Activated naive CD4-positive, alpha-beta T cell (primary cell): Measurements from ENCODE around the gene ZNF407.

Experiments used
- DNase-seq, 4 experiments: peaks; one replicate each; lab custom pipeline; 2025; lab: John Stamatoyannopoulos, UW

The ZNF407 gene

DNA sequence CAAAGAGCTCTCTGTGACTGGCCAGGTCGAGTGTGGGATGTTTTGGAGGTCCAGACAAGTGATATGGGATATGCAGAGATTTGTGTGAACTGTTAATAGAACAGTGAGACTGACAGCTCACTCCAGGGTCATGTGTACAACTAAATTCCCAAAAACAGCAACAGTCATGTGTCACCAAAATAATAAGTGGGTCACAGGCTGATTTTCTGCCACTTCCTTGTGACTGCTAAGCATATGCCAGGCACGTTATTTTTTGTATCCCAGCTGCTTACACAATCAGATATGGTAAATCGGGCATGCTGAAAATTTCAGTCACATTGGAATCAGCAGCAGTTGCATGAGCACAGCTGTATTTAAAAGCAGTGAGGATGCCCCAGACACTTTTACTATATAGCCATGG lies 412.6 kb downstream of the ZNF407 start:
- no peak for DNase-seq

DNA sequence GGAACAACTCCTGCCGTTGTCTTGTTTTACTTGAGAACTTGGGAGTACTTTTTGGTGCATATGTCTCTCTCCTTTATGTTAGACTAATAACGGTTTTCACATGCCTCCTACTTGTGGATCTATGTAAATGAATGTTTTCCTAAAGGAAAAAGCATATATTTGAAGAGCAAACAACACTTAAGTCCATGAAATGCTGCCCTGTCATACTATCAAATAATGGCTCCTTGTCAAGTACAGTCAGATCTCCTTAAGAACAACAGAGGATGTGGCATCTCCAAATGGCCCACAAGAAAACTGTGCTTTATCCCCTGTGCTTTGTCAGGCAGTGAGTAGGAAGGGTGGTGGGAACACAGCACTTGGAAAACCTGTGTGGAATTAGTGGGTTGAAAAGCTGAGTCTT lies 413.0 kb downstream of the ZNF407 start:
- no peak for DNase-seq

DNA sequence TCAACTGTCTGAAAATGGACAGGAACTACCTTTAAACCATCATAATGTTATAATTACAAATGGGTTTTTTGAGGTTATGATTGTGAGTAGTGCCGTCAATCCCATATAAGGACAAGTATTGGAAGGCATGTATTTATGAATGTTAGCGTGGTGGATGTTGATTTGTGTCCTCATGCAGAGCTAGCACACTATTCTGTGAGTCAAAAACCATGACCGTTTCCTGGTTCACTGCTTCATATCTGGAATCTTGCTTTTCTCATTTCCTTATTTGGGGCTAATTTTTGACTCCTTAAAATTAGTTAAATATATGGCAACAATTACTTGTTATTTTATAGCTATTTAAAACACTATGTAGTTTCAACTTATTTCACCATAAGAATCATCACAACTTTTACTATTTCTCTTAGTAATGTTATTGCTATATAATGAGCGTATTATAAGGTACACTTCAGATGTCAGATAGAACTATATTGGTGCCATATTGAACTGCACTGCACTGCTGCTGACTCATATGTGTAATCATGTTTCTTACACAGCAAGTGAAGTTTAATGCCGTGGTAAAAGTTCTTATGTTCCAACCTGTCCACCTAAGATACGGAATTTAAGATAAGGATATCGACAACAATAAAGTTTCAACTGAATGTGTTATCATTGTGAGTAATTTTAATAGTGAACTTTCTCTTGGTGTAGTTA lies 418.5 kb downstream of the ZNF407 start:
- DNase-seq = no peak

DNA sequence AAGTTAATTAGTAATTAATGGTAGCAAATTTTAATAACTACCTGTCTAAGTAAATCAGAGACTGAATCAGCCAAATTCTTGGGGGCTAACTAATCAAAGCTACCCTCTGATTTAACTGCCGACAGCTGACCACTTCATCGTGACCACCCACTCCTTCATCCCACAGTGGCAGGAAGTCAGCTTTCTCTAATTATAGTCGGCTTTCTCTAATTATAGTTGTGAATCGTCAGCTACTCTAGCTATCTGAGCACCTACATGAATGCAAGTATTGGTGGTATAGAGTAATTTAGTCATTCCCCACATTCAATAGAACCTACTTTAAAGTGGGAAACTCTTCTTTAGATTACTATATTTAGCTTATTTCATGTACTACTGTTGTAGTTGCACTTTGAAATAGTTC lies 425.8 kb downstream of the ZNF407 start:
- DNase-seq = no peak

DNA sequence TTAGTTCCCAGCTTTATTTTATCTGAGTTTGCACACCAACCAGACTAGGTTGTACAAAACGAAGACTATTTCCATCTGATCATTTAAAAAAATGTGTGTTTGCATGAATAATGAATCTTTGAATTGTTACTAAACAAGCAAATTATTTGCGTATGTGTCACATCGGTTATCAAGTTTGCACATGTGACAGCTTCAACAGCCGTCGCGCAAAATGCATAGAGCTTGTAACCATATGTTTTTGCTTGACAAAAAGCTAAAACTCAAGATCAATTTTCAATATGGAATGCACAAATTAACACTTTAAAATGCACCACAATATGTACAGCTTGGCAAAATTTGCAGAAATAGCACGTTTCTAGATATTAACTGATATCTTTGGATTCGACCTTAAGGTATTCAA lies 427.2 kb downstream of the ZNF407 start:
- DNase-seq = no peak

DNA sequence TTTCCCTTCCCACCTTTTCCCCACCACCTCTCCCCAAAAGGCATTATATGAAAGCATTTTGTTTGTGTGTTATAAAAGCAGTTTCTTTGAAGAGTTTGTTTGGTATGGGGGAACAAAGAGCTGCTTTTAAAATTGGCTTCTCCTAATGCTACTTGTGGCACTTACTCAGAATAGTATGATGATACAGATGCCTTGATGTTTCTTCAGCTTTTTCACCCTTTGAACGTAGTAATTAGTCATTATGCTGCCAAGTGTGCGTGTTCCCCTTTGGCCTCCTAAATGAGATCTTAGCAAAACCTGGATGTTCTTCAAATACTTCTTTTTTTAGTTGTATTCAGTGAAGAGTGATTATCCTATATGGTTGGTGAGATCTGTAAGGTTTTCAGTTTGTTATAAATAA lies 427.9 kb downstream of the ZNF407 start:
- no peak for DNase-seq

DNA sequence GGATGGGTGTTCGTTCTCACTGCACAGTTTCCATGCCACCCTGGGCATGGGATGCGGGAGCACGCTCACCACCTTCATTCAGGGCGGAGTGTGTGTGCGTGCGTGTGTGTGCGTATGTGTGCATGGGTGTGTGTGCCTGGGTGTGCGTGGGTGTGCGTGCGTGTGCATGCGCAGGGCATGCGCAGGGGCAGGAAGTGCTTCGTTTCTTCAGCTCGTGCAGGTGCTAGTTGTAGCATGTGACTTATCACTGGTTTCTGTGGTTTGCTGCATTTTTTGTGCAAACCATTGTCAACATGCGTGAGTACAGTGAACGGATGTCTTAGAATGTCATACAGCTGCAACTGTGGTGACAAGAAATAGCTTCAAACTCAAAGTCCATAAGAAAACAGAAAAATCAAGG lies 431.8 kb downstream of the ZNF407 start:
- DNase-seq = peak in 1 of 4 experiments; percentile 2

DNA sequence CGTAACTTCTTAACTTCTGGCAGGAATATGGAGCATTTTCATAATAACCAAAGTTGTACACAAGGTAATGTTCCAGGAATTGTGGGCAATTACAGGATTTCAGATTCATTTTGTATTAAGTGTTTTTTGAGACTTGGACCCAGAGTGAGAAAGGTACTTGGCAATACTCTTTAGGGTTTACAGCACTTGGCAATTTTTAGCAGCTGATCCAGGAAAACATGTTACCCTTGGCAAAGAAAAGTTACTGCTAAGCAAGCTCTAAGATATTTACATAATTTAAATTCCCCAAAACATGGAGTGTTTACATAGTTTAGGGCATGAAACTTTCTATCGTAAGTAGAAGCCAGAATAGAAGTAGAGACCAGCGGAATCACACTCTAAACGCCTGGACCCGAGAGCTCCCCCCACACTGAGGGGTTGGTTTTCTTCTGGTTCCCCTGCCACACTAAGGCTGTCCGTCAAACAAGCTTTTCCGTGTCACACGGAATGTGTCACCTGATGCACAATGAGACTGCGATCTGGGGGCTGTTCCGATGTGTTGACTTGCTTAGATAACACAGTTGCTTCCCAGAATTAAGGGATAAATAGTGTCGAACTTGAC lies 434.1 kb downstream of the ZNF407 start:
- DNase-seq = no peak

DNA sequence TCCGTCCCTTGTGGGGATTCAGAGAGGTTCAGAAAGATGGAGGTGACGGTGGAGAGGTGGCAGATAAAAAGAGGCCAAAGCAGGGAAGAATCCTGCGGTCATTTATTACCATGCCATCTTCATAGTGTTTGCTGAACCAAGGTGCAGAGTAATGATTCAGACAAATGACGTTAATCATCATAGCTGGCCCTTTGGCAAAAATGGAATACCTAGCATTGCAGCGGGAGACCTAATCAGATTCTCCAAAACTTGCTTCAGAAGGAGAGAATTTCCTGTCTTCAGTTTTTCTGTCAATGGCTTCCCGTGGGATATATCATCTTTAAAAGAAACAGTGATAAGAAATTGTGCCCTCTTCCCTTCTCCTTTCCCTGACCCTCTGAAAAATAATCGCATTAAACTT lies 435.8 kb downstream of the ZNF407 start:
- no peak for DNase-seq

DNA sequence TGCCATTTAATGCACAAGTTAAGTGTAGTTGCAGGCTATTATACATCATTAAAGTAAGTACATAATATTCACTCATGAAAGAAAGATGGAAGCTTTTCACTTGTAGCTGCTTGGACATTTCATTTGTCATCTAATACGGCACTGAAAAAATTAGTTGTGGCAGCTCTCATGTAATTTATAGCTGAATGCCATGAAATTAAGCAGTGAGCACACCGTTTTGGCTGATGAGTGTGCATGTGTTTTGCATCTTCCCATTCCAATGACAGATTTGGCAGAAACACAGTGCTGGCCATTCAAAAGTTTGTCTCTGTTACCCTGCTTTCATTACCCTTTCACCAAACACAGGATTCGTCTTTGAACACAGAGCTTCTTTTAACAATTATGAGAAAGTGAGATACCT lies 437.3 kb downstream of the ZNF407 start:
- DNase-seq = no peak

DNA sequence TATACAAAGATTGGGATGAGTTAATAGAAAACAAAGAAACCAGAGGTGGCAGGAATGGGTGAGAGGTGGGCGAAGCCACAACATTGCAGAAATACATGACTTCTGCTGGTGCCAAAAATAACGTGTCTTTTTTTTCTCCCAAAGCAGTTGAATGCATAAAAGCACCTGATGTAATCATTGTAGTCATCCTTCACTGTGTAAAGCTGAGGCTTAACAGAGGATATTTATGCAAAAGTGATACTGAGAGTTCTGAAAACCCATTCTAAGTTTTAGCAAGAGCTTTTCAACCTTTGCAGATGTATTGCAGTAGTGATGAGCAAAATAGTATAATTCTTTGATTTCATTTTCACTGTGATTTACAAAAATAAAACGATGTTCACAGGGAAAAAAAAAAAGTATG lies 438.3 kb downstream of the ZNF407 start:
- no peak for DNase-seq

DNA sequence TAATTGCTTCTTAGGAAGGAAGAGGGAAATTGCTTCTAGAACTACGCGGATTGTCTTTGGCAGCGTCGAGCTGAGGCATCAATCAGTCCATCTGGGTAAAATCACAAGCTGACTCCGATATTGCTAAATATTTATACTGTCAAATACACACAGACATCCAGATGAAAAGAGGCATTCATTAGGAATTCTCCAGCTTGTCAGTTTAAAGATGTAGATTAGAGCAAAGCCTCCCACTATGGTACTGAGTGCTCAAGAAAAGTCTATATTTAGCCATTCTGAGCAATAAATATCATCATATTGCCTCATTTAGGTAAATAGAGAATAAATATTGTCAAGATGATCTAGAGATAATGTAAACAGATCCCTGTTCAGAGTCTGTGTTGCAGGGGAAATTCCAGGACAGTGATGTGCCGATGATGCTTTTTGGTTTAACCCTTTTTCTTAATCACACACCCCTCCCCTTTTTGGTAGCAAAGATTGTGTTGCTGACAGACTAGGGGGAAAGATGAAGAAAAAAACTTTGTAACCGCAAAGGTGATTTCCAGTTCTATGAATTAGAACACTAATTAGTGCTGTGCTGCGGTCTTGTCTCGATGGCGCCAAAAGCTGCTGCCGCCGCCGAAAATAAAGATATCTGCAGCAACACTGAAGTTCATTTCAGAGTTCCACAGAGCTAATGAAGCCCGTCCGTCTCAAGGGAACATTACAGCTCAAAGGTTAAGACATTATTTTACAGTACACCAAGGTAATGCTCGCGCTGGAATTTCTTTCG lies 439.4 kb downstream of the ZNF407 start:
- DNase-seq = no peak

DNA sequence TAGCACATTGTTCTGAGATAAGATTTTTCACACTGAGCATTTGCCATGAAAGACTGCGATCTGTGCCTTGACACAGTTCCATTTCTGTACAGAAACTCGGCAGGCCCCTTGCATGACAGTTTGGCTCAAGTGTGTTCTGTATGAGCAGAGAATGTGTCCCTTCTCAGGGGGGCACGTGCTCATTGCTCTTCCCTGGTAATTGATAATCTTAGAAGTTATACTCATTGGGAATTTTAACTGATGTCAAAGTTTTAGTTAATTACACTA lies 440.0 kb downstream of the ZNF407 start:
- DNase-seq = no peak

DNA sequence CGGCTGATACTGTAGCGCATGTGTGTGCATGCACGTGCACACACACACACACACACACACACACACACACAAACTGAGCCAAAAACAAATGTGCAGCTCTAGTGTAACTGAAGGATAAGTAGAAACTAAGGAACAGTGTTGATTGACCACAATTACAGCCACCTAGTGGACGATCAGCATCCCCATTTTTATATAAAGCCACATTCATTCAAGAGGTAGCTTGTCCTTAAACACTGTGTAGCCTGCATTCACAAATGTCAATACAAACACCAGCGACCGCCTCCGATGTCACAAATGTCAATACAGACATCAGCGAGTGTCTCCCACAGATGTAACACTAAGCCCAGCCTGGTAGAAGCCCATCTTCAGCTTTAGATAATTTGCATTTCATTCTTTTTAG lies 443.9 kb downstream of the ZNF407 start:
- no peak for DNase-seq

DNA sequence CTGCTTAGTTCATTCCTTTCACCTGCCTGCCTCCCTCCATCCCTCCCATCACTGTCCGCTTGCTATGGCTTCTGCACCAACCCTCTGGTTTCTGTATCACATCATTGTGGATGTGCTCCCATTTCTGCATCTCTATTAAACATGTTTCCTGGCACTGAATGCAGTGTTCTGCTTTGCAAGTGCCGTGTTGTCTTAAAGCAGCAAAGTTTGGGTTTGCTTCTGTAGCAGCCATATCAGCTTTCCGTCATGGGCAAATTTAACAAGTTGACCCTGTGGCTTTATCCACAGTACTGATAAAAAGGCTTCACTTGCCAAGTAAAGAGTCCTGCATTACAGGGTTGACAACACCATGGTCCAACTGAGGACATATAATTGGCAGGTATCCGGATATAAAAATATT lies 445.8 kb downstream of the ZNF407 start:
- no peak for DNase-seq

DNA sequence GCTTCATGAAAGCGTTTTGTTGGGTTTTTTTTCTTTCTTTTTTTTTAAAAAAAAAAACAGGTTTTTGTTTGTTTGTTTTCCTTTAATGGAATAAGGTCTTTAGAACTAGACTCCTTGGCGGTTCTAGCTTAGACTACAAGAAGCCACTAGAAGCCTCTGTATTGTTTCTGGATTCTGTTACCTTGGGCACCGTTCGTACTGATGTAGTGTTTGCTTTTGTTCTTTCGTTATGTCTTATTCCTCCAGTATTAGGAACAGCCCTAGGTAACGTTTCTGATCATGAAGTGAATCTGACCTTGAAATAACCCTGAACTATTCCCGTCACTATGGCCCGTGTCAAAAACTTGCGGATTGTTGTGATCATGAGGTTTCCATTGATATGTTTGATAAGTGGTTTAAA lies 446.6 kb downstream of the ZNF407 start:
- no peak for DNase-seq

DNA sequence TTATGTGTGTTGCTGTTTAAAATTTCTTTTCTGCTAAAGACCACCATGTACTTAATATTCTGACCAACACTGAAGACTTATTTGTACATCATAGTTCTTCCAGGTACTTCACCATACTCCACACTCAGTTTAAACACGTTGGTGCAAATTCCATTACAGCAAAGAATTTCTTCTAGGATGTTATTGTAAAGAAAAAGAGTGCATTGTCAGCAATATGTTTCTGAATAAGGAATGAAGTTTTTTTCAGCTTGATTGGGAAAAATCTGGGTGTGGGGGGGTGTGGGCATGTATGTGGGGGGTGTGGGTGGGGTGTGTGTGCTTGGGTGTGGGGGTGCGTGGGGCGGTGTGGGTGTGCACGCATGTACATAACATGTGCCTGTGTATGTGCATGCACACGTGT lies 447.1 kb downstream of the ZNF407 start:
- no peak for DNase-seq

DNA sequence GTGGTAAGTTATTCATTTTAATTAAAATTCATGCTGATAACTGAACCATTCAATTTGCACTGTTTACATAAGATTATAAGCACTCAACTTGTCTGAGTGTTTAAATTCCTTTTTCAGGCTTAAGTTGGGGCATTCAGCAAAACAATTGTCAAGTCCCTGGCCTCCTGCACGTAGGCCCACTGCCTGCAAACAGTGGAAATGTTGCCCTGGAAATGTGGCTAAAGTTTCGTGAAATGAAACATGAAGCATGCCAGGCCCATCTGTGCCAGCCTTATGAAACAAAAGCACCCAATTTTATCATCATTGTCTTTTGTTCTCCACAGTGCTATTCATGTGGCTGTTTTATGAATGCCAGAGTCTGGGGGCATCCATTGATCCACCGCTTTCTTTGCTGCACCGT lies 447.6 kb downstream of the ZNF407 start:
- no peak for DNase-seq

DNA sequence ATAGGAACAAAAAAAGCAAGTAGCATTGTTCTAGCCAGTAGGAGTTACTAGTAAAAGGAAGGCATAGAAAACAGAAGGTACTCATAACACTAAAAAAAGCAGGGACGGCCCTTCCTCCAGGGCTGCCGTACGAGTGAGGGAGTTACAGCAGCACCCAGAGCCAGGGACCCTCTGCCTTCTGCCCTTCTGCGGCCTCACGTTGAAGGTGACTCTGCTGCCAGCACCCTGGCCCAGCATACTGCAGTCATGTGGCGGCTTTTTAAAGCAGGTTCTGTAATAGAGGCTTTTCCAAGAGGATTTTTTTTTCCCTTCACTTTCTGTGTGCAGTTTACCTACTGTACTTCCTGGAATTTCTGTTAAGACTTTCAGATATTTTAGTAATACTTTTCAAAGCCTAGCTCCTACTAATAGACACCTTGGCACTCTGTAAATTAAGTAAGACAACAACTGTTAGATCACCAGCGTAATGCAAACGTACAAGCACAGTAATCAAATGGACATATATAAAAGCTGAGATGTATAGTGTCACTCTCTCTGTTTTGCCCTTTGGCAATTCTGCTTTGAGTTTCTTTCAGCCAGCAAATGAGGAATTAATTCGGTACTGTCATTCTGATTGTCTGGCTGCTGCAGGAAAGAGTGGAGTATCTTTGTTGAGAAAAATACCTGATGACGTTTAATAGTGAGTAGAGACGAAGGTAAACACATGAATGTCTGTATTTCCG lies 449.7 kb downstream of the ZNF407 start:
- no peak for DNase-seq

DNA sequence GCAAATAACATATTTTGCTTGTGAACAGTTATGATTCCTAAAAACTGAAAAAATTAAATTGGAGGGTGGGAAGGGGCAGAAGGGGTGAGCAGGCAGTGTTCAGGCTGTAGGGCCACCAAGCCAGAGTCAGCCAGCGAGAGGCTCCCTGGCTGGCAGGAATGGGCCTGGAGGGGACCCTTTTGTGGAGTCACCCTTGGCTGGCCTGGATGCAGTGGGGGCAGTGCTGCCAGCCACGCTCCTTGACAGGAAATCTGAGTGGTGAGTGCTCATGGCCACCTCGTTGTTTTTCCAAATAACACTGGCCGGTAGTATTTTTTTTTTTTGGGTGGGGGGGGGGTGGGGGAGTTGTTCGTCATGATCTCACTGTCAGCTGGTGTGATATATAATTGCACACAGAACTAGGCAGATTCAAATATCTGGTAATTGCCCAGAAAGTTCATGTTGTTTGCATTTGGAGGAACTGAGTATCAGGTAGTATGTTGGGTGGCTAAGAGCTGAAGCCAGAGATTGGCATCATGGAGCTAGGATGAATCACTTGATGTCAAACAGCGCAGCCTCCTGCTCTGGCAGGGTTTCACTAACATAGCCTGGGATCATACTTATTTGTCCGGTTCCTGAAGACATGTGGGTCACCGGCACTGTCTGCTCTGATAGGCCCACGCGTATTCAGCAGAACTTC lies 451.2 kb downstream of the ZNF407 start:
- DNase-seq = no peak

DNA sequence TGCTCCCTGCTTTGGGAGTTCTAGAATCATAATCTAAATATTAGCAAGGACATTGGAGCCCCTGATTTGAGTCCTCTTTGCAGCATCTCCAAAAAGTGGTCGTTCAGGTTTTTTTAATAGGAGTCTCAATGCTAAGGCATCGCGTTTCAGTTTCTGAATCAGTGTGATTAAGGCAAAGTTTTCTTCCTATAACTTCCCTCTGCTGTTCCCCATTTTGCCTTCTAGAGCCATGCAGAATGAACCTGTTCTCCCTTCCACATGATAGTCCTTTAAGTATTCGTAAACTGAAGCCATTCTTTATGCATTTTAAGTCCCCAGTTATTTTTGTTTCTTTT lies 451.8 kb downstream of the ZNF407 start:
- no peak for DNase-seq

DNA sequence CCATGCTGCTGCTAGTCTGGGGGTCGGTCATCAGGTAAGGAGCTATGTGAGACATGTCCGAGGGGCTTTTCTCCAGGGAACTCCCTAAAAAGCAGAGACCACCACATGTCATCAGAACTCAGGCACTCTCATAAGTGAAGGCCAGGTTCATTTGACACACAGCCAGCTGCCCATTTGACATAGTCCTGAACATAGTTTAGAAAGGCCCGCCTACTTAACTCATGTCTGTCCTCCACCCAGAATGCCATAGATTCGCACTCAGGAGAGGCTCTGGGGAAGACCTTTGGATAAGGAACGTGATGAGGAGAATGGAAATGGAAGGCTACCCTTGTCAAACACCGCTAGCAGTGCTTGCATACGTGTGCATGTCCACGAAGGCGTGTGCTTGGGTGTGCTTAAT lies 454.1 kb downstream of the ZNF407 start:
- DNase-seq = no peak

DNA sequence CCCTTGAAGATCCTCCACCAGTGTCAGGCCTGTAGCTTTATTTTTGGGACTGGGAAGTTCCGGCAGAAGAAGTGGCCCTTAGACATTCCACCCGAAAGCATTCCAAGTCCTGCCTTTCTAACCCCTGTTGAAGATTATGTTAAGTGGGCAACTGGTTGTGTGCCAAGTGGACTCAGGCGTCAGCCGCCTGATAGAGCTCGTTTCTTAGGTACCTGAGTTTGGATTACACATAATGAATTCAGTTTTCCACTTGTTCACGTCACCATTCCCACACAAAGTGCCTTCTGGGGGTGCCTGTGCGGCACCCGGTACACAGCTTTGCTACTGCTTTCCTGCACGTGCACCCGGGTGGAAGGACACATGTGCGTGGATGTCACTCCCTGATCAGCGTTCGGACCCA lies 454.8 kb downstream of the ZNF407 start:
- no peak for DNase-seq
